Measurements from ENCODE around the gene CRY2.

CRY2 gene

DNA sequence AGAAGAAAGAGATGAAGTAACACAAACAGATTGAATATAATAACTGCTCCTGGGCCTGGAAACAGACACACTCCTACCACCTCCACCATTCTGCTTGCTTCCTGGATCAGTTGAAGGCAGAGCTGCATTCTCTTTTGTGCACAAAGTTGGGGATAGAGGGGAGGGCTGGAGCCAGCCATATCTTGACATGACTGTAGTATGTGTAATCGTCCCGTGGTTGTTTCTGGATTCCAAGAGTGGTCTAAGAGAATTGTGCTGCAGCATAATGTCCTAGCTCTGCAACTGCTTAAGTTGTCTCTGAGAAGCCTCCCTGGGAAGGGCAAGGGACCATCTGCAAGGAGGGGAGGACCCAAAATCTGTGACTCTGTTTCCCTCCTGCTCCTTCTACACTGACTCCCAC is 3.2 kb downstream of the CRY2 start:
- TF ChIP-seq RARB (CRISPR knock-in tag; IDR thresholded peaks at IDR 0.05) (no peak), ZC3H10 (CRISPR knock-in tag; IDR thresholded peaks at IDR 0.05) (no peak), TCF4 (CRISPR knock-in tag; IDR thresholded peaks at IDR 0.05; ENCODE audit: borderline replicate concordance) (no peak)
- ATAC-seq = no peak

DNA sequence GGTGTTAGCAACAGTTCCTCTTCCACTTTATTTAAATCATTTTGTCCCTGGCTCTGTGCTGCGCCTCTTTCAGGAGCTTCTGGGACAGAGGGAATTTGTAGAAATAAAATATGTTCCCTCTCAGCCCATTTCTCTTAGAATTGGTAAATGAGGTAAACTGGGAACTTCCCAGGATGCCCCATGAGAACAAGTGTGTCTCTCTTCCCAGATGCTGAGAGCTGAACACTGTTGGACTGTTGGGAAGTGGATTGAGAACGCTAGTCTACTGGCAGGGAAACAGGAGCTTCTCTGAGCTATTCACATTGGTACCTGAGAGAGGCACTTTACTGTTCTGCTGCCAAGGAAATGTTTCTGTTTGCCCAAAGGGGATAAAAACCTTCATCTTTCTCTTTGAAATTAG is 4.0 kb downstream of the CRY2 start:
- TF ChIP-seq GLIS3 (CRISPR knock-in tag; IDR thresholded peaks at IDR 0.05) = no peak
- no peak for TF ChIP-seq OSR1 (CRISPR knock-in tag; IDR thresholded peaks at IDR 0.05)
- no peak for TF ChIP-seq PPARA (CRISPR knock-in tag; IDR thresholded peaks at IDR 0.05; ENCODE audit: borderline replicate concordance)
- TF ChIP-seq CREB5 (CRISPR knock-in tag; IDR thresholded peaks at IDR 0.05; ENCODE audit: low read depth) = no peak
- no peak for TF ChIP-seq ZNF8 (CRISPR knock-in tag; IDR thresholded peaks at IDR 0.05)
- TF ChIP-seq ZFP30 (CRISPR knock-in tag; IDR thresholded peaks at IDR 0.05) = no peak
- ATAC-seq = no peak

DNA sequence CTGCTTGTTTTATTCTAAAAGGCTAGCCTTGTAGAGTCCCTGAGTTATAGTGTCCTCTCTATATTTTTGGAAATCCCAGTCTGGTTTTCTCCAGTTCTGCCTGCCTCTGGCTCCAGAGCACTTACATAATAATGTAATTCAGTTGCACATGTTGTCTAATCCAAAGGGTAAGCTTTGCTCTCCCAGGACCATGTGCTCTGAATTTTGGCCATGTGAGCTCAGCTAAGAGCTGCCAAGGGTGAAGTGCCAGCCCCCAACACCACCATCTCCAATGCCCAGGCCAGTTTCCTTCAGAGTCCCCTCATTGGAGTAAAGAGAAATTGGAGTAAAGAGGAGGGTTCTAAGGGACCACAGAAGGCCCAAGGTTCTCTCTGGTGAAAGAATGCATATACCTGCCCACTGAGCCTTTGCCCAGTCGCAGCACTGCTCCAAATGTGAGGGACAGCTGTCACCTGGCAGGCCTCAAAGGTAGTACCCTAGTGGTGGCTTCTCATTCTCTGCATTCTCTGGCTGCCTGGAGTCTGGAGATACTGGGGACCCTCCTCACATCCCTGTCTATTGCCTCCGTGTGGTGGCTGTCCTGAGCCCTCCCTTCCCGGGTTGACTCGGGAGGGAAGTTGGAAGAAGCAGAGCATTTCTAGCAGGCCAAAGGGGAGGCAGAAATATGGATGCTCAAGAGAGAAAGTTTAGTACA is 4.9 kb downstream of the CRY2 start:
- TF ChIP-seq ZFP30 (CRISPR knock-in tag; IDR thresholded peaks at IDR 0.05) (no peak), ZFP3 (CRISPR knock-in tag; IDR thresholded peaks at IDR 0.05) (no peak), TOX (CRISPR knock-in tag; IDR thresholded peaks at IDR 0.05; ENCODE audit: borderline replicate concordance) (no peak), RARB (CRISPR knock-in tag; IDR thresholded peaks at IDR 0.05) (no peak), SNAI2 (CRISPR knock-in tag; IDR thresholded peaks at IDR 0.05) (no peak), ESRRG (CRISPR knock-in tag; IDR thresholded peaks at IDR 0.05) (no peak), OSR1 (CRISPR knock-in tag; IDR thresholded peaks at IDR 0.05) (no peak), ZNF565 (CRISPR knock-in tag; conservative IDR thresholded peaks at IDR 0.05; ENCODE audit: low read depth) (no peak)
- TF ChIP-seq, protein P1, sequence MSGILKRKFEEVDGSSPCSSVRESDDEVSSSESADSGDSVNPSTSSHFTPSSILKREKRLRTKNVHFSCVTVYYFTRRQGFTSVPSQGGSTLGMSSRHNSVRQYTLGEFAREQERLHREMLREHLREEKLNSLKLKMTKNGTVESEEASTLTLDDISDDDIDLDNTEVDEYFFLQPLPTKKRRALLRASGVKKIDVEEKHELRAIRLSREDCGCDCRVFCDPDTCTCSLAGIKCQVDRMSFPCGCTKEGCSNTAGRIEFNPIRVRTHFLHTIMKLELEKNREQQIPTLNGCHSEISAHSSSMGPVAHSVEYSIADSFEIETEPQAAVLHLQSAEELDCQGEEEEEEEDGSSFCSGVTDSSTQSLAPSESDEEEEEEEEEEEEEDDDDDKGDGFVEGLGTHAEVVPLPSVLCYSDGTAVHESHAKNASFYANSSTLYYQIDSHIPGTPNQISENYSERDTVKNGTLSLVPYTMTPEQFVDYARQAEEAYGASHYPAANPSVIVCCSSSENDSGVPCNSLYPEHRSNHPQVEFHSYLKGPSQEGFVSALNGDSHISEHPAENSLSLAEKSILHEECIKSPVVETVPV (CRISPR knock-in tag; IDR thresholded peaks at IDR 0.05) = no peak
- TF ChIP-seq, protein P2, sequence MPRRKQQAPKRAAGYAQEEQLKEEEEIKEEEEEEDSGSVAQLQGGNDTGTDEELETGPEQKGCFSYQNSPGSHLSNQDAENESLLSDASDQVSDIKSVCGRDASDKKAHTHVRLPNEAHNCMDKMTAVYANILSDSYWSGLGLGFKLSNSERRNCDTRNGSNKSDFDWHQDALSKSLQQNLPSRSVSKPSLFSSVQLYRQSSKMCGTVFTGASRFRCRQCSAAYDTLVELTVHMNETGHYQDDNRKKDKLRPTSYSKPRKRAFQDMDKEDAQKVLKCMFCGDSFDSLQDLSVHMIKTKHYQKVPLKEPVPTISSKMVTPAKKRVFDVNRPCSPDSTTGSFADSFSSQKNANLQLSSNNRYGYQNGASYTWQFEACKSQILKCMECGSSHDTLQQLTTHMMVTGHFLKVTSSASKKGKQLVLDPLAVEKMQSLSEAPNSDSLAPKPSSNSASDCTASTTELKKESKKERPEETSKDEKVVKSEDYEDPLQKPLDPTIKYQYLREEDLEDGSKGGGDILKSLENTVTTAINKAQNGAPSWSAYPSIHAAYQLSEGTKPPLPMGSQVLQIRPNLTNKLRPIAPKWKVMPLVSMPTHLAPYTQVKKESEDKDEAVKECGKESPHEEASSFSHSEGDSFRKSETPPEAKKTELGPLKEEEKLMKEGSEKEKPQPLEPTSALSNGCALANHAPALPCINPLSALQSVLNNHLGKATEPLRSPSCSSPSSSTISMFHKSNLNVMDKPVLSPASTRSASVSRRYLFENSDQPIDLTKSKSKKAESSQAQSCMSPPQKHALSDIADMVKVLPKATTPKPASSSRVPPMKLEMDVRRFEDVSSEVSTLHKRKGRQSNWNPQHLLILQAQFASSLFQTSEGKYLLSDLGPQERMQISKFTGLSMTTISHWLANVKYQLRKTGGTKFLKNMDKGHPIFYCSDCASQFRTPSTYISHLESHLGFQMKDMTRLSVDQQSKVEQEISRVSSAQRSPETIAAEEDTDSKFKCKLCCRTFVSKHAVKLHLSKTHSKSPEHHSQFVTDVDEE (CRISPR knock-in tag; IDR thresholded peaks at IDR 0.05) = no peak
- no peak for ATAC-seq

- TF ChIP-seq TCF4 (CRISPR knock-in tag; IDR thresholded peaks at IDR 0.05; ENCODE audit: borderline replicate concordance) (no peak), ZNF565 (CRISPR knock-in tag; conservative IDR thresholded peaks at IDR 0.05; ENCODE audit: low read depth) (no peak), BACH2 (CRISPR knock-in tag; IDR thresholded peaks at IDR 0.05; ENCODE audit: borderline replicate concordance) (no peak), ZNF70 (CRISPR knock-in tag; IDR thresholded peaks at IDR 0.05) (no peak), PPARA (CRISPR knock-in tag; IDR thresholded peaks at IDR 0.05; ENCODE audit: borderline replicate concordance) (no peak), ZNF8 (CRISPR knock-in tag; IDR thresholded peaks at IDR 0.05) (no peak)
- TF ChIP-seq, protein P2 (CRISPR knock-in tag; IDR thresholded peaks at IDR 0.05) = no peak
- no peak for ATAC-seq
Observed at GRCh38 chr11:45852712-45853101, 5.4 kb downstream of the CRY2 start.

Data from SK-N-SH treated with all-trans-retinoic acid at 6 μM for 48 hours (cell line).